Suprapubic skin (tissue), 3 donors: Measurements from ENCODE around the gene DNASE1L3.
"Not testable (repeated sequence)": the region's sequence is repeated elsewhere in the genome, so short reads cannot be mapped to it uniquely, and the experiment has no call there.

Source experiments
- POLR2AphosphoS5 ChIP-seq, 3 donors: sonication (generic); formaldehyde crosslinking; IDR thresholded peaks; one replicate each; pipeline ENCODE4 v1.6.1; 2017; ENCODE audit warnings: antibody characterized with exemption in 3 of 3
- TF ChIP-seq, protein P1 (sequence below), 2 donors: fragments of 200-600 bp in 1 of 2; fragments of 450-650 bp in 1 of 2; sonication (generic) in 1 of 2; IDR thresholded peaks; one replicate each; pipeline ENCODE4 v1.5.1; 2016 to 2019; ENCODE audit warnings: antibody characterized with exemption in 2 of 2, mild to moderate bottlenecking in 1 of 2, moderate library complexity in 1 of 2

DNA sequence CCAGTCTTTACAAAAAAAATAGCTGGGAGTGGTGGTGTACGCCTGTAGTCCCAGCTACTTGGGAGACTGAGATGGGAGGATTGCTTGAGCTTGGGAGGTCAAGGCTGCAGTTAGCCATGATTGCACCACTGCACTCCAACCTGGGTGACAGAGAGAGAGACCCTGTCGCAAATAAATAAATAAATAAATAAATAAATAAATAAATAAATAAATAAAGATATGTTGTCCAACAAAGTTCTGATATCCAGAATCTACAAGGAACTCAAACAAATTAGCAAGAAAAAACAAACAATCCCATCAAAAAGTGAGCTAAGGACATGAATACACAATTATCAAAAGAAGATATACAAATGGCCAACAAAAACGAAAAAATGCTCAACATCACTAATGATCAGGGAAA lies 17.2 kb upstream of the DNASE1L3 start:
- TF ChIP-seq, protein P1, sequence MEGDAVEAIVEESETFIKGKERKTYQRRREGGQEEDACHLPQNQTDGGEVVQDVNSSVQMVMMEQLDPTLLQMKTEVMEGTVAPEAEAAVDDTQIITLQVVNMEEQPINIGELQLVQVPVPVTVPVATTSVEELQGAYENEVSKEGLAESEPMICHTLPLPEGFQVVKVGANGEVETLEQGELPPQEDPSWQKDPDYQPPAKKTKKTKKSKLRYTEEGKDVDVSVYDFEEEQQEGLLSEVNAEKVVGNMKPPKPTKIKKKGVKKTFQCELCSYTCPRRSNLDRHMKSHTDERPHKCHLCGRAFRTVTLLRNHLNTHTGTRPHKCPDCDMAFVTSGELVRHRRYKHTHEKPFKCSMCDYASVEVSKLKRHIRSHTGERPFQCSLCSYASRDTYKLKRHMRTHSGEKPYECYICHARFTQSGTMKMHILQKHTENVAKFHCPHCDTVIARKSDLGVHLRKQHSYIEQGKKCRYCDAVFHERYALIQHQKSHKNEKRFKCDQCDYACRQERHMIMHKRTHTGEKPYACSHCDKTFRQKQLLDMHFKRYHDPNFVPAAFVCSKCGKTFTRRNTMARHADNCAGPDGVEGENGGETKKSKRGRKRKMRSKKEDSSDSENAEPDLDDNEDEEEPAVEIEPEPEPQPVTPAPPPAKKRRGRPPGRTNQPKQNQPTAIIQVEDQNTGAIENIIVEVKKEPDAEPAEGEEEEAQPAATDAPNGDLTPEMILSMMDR (IDR thresholded peaks at IDR 0.05) = not testable (repeated sequence)
- not testable (repeated sequence) for TF ChIP-seq POLR2AphosphoS5 (IDR thresholded peaks at IDR 0.05)
